ENCODE results near the gene NAXD.
"Not testable (repeated sequence)": the region's sequence is repeated elsewhere in the genome, so short reads cannot be mapped to it uniquely, and the experiment has no call there.

The NAXD gene

DNA sequence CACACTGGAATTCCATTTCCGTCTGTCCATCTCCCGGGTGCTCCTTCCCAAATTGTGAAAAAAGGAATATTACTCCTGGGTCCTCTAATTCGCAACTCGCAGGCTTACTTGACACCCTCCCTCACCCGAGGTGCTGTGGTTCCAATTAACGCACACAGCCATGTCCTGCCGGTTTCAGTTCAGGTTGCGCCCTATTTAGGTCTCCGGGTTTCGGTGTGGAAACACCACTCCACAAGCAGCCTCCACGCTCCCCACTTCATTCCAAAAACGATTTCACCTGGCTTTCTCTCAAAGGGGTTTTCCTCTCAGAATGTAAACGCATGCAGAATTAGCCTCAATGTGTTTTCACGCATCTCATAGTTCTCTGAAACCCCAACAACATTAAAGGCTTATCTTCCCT is 37.9 kb downstream of the NAXD start:
- DNase-seq (ENCODE audit: low read depth): no peak
- no peak overlapping the region for H3K4me3 ChIP-seq (ENCODE audit: low read depth, low read length)
- TF ChIP-seq, protein P1, sequence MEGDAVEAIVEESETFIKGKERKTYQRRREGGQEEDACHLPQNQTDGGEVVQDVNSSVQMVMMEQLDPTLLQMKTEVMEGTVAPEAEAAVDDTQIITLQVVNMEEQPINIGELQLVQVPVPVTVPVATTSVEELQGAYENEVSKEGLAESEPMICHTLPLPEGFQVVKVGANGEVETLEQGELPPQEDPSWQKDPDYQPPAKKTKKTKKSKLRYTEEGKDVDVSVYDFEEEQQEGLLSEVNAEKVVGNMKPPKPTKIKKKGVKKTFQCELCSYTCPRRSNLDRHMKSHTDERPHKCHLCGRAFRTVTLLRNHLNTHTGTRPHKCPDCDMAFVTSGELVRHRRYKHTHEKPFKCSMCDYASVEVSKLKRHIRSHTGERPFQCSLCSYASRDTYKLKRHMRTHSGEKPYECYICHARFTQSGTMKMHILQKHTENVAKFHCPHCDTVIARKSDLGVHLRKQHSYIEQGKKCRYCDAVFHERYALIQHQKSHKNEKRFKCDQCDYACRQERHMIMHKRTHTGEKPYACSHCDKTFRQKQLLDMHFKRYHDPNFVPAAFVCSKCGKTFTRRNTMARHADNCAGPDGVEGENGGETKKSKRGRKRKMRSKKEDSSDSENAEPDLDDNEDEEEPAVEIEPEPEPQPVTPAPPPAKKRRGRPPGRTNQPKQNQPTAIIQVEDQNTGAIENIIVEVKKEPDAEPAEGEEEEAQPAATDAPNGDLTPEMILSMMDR (conservative IDR thresholded peaks at IDR 0.05; ENCODE audit: low read depth, low read length): no peak

- no peak for DNase-seq (ENCODE audit: low read depth)
- TF ChIP-seq, protein P1 (conservative IDR thresholded peaks at IDR 0.05; ENCODE audit: low read depth, low read length): no peak
- no peak overlapping the region for H3K4me3 ChIP-seq (ENCODE audit: low read depth, low read length)
These were observed 38.5 kb downstream of the NAXD start for GRCh38 chr13:110653851-110654250.

DNA sequence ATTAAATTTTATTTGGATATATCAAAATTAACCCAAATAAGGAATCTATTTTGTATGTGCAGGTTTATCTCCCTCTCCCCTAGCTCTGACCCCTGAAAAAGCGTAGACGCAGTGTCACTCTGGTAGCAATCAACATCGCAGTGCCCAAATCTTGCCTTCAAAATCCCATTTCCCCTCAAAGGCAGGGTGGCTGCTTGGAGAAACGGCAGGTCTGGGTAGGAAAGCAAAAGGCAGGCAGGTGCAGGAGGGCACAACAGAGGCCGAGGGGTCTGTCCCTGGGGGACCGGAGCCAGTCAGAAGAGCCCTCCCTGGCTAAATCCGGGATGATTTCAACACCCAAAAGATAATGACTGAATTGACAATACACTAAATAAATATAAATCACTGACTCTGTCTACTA is 41.9 kb downstream of the NAXD start:
- no peak overlapping the region for H3K4me3 ChIP-seq (ENCODE audit: low read depth, low read length)
- no peak for DNase-seq (ENCODE audit: low read depth)
- TF ChIP-seq, protein P1 (conservative IDR thresholded peaks at IDR 0.05; ENCODE audit: low read depth, low read length): no peak

GRCh38 chr13:110658218-110658911 is 43.0 kb downstream of the NAXD start:
- H3K4me3 ChIP-seq (ENCODE audit: low read depth, low read length); DNase-seq (ENCODE audit: low read depth): not testable (repeated sequence)

DNA sequence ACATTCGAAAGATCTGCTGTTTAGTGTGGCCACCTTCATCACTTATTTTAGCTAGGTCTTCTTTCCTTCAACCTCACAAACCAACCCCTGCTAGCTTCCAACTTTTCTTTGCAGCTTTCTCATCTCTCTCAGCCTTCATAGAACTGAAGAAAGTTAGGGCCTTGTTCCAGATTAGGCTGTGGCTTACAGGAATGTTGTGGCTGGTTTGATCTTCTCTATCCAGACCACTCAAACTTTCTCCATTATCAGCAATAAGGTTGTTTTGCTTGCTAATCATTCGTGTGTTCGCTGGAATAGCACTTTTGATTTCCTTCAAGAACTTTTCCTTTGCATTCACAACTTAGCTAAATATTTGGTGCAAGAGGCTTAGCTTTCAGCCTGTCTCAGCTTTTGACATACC is 45.9 kb downstream of the NAXD start:
- H3K4me3 ChIP-seq (ENCODE audit: low read depth, low read length): no peak overlapping the region
- DNase-seq (ENCODE audit: low read depth): peak; percentile 45
- TF ChIP-seq, protein P1 (conservative IDR thresholded peaks at IDR 0.05; ENCODE audit: low read depth, low read length): no peak

GRCh38 chr13:110662091-110662490 is 46.7 kb downstream of the NAXD start:
- TF ChIP-seq, protein P1 (conservative IDR thresholded peaks at IDR 0.05; ENCODE audit: low read depth, low read length): no peak
- no peak for DNase-seq (ENCODE audit: low read depth)
- H3K4me3 ChIP-seq (ENCODE audit: low read depth, low read length): no peak overlapping the region

DNA sequence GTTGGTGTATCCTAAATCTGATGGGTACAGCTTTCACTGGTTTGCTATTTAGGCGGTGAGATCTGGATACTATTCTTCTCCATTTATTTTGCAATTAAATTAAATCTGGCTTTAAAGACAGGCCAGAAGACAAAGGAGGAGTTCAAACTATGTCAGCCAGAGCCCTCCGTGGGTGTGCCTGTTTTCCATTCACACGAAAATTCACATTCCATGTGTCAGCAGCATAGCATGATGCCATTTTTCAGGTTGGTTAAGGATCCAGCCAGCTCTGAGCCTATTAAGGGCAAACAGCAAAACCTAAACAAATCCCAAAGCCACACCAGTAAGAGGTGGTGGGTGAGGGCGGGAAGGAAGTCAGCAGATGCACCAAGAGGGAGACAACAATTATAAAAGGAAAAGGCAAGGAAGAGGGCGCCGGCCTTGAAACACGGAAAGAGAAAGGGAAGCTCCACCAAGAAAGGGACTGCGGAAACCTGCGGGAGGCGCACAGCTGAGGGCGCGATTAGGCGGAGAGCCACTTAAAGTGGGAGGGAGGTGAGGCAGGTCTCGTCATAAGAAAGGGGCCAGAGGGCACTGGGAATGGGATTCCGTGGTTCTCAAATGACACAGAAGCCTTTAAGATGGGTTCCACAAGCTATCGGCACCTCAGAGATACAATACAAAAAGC is 47.6 kb downstream of the NAXD start:
- no peak for DNase-seq (ENCODE audit: low read depth)
- H3K4me3 ChIP-seq (ENCODE audit: low read depth, low read length): no peak overlapping the region
- TF ChIP-seq, protein P1 (conservative IDR thresholded peaks at IDR 0.05; ENCODE audit: low read depth, low read length): no peak

Measured in choroid plexus epithelial cell (primary cell).